Esophagus muscularis mucosa (tissue), 4 donors: ENCODE data around the gene SLC30A2. TPM values are rescaled to one million over a fixed set of nuclear protein-coding genes. Genes with fewer than 3 reads are reported as not detected.

Source experiments
- DNase-seq: peaks from one replicate; pipeline ENCODE4 v3.0.0-alpha.2; 2017; ENCODE audit errors: extremely low spot score
- H3K27ac ChIP-seq, 4 donors: fragments of 200-600 bp; sonication (generic); replicated peaks in 1 of 4; 1 replicate in 3 of 4; 2 replicates in 1 of 4; pipeline ENCODE4 v1.5.1; 2016 to 2019; ENCODE audit warnings: mild to moderate bottlenecking in 1 of 4
- H3K27me3 ChIP-seq, 4 donors: fragments of 200-600 bp; sonication (generic); one replicate each; pipeline versions ENCODE4 v1.5.1 to v1.6.0; 2016 to 2019
- H3K36me3 ChIP-seq, 4 donors: fragments of 200-600 bp; sonication (generic); one replicate each; pipeline ENCODE4 v1.5.1; 2016 to 2019
- H3K4me1 ChIP-seq, 4 donors: fragments of 200-600 bp; sonication (generic); one replicate each; pipeline ENCODE4 v1.5.1; 2016 to 2019
- H3K4me3 ChIP-seq, 4 donors: fragments of 200-600 bp; sonication (generic); 1 replicate in 2 of 4; 2 replicates in 2 of 4; pipeline ENCODE4 v1.5.1; 2016 to 2019; ENCODE audit warnings: mild to moderate bottlenecking in 4 of 4, moderate library complexity in 1 of 4
- H3K9me3 ChIP-seq, 4 donors: fragments of 200-600 bp; sonication (generic); 1 replicate in 3 of 4; 2 replicates in 1 of 4; pipeline ENCODE4 v1.5.1; 2016 to 2019
- EP300 ChIP-seq: sonication (generic); formaldehyde crosslinking; IDR thresholded peaks from one replicate; pipeline ENCODE4 v1.6.1; 2017; ENCODE audit warnings: antibody characterized with exemption
- POLR2A ChIP-seq: fragments of 450-650 bp; IDR thresholded peaks from one replicate; pipeline ENCODE4 v1.6.1; 2017; ENCODE audit warnings: antibody characterized with exemption, moderate library complexity, mild to moderate bottlenecking, low read depth
- POLR2AphosphoS5 ChIP-seq, 2 donors: sonication (generic); formaldehyde crosslinking; IDR thresholded peaks; one replicate each; pipeline ENCODE4 v1.6.1; 2017; ENCODE audit warnings: antibody characterized with exemption in 2 of 2
- WGBS: methylation state at CpG from one replicate; pipeline ENCODE4 v1.1.5; 2018; 5-methylcytosine and 5-hydroxymethylcytosine counted together
- intact Hi-C: fragments of 100-400 bp; cut with DNase I; formaldehyde crosslinking; loops from one replicate; pipeline ENCODE4 v1.15.1; 2023
- total RNA-seq, 4 donors: library from RNA; depleted of rRNA; stranded (reverse); fragments of >200 nt; gene quantifications; one replicate each; pipeline versions ENCODE4 v1.1.0 to v1.2.1, GENCODE V29; 2016
- TF ChIP-seq, protein P1 (sequence below), 3 experiments: fragments of 200-600 bp in 2 of 3; fragments of 450-650 bp in 1 of 3; sonication (generic) in 2 of 3; IDR thresholded peaks; one replicate each; pipeline ENCODE4 v1.5.1; 2017 to 2019; ENCODE audit warnings: antibody characterized with exemption in 3 of 3, mild to moderate bottlenecking in 2 of 3, moderate library complexity in 1 of 3

The SLC30A2 gene
- total RNA-seq, 4 donors from 2014 or later, result 0.17 TPM; not detected in 3

DNA sequence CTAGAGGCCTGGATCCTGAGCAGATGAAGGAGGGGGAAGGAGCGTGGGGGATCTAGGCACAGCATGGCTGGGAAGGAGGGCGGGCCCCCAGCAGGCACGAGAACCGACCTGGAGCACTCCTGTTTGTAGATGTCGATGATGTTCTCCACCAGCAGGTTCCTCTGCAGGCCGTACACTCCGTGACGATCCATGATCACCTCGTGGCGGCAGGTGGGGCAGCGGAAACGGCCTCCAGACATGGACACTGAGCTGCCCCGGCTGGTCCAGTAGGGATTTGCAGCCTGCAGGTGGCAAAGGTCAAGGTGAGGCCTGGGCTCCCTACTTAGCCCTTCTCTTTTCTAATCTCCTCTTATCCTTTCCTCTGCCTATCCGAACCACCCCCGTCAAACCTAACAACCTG is 20.2 kb upstream of the SLC30A2 start:
- no peaks in the 10 kb centered on the region for H3K4me1 ChIP-seq
- intact Hi-C loops, result no loop called here
- no peak overlapping the region for H3K4me3 ChIP-seq
- no peak overlapping the region for H3K27ac ChIP-seq
- peaks cover 0 to 55% (median 0%) of the 10 kb centered on the region in 4 donors for H3K36me3 ChIP-seq
- peaks cover 0 to 36% (median 0%) of the 10 kb centered on the region in 4 donors for H3K27me3 ChIP-seq
- H3K9me3 ChIP-seq, result no peaks in the 10 kb centered on the region
- DNase-seq, result no peak
- TF ChIP-seq, protein P1, sequence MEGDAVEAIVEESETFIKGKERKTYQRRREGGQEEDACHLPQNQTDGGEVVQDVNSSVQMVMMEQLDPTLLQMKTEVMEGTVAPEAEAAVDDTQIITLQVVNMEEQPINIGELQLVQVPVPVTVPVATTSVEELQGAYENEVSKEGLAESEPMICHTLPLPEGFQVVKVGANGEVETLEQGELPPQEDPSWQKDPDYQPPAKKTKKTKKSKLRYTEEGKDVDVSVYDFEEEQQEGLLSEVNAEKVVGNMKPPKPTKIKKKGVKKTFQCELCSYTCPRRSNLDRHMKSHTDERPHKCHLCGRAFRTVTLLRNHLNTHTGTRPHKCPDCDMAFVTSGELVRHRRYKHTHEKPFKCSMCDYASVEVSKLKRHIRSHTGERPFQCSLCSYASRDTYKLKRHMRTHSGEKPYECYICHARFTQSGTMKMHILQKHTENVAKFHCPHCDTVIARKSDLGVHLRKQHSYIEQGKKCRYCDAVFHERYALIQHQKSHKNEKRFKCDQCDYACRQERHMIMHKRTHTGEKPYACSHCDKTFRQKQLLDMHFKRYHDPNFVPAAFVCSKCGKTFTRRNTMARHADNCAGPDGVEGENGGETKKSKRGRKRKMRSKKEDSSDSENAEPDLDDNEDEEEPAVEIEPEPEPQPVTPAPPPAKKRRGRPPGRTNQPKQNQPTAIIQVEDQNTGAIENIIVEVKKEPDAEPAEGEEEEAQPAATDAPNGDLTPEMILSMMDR (IDR thresholded peaks at IDR 0.05), result no peak
- no peak for TF ChIP-seq POLR2AphosphoS5 (IDR thresholded peaks at IDR 0.05)
- TF ChIP-seq EP300, result no peak
- TF ChIP-seq POLR2A, result no peak
- 92% methylated on average over 5 of the region's 15 CpGs for WGBS

DNA sequence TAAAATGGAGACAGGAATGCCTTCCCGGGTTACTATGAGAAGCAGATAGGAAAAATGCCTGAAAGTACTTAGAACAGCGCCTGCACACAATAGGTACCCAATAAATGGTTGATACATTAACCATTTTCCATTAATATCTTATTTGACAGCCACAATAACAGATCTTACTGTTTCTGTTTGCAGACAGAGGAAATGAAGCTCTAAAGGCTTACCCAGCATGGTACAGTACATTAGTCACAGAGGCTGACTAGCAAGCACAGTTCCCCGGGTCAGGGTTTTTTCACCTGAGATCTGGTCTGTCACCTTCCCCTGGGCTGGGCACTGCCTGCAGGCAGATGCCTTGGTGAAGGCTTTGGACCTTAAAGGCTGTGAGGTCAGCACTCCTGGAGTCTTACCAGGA is 18.6 kb upstream of the SLC30A2 start:
- Histone ChIP-seq H3K4me3 (no peak overlapping the region), H3K27ac (no peak overlapping the region), H3K4me1 (no peaks in the 10 kb centered on the region), H3K36me3 (peaks cover 0 to 71% (median 0%) of the 10 kb centered on the region in 4 donors), H3K27me3 (peaks cover 0 to 49% (median 0%) of the 10 kb centered on the region in 4 donors), H3K9me3 (no peaks in the 10 kb centered on the region)
- no peak for TF ChIP-seq EP300
- TF ChIP-seq POLR2AphosphoS5 (IDR thresholded peaks at IDR 0.05), result no peak
- TF ChIP-seq, protein P1 (IDR thresholded peaks at IDR 0.05), result no peak
- TF ChIP-seq POLR2A, result no peak
- no peak for DNase-seq
- intact Hi-C loops, result no loop called here
- WGBS, result 78% methylated on average over 3 of the region's 3 CpGs

DNA sequence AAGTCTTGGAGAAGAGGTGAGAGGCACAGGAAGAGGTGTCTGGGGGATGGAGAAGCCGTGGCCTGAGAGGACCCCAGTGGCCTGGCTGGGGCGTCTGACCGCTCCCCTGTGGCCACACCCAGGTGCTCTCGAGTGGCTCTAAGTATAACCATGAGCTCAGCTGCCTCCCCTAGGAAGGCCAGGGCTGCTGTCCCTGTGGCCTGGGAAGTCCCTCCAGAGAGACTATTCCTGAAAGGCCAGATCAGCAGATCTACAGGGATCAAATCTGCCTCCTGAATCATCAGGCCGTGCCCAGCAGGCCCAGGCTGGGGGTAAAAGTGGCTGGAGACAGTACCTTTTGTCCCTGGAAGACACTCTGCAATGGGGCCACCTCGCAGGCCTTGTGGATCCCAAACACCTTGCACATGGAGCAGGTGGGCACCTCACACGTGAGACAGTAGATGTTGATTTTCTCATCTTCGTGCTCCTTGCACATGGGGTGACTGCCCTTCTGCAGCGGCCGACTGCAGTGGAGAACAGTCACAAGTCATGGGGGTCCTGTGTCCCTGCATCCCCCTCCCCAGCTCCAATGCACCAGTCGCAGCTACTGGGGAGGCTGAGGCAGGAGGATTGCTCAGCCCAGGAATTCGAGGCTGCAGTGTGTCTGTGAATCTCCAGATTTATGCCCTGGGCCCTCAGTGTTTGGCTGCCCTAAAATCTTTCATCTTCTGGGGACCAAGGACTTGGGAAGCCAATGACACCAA is 15.1 kb upstream of the SLC30A2 start:
- 83% methylated on average over 10 of the region's 12 CpGs for WGBS
- H3K27ac ChIP-seq, result no peak overlapping the region
- no peaks in the 10 kb centered on the region for H3K9me3 ChIP-seq
- no peak overlapping the region for H3K4me3 ChIP-seq
- intact Hi-C loops, result no loop called here
- no peaks in the 10 kb centered on the region for H3K4me1 ChIP-seq
- H3K36me3 ChIP-seq, result peaks cover 0 to 100% (median 0%) of the 10 kb centered on the region in 4 donors
- TF ChIP-seq POLR2A (no peak), POLR2AphosphoS5 (IDR thresholded peaks at IDR 0.05) (no peak)
- TF ChIP-seq, protein P1 (IDR thresholded peaks at IDR 0.05), result no peak
- no peak for DNase-seq
- H3K27me3 ChIP-seq, result peaks cover 0 to 27% (median 0%) of the 10 kb centered on the region in 4 donors

DNA sequence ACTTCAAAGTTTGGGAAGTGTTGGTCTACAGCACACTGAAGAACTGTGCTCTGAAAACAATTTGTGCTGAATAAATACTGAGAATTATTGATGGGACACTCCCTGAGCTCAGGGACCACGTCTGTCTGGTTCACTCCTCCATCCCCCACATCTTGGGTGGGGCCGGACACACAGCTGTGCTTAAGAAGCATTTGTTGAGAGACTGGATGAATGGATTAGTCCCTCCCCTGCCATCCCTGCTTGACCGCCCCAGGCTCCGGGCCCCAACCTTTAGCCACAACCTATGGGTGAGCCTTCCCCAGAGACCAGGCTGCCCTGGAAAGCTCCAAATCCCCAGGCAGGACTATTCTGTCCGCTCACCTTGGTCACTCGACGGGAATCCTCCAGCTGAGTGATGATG is 14.0 kb upstream of the SLC30A2 start:
- Histone ChIP-seq H3K9me3 (no peaks in the 10 kb centered on the region), H3K36me3 (peaks cover 0 to 100% (median 0%) of the 10 kb centered on the region in 4 donors), H3K27ac (no peak overlapping the region), H3K4me3 (no peak overlapping the region), H3K27me3 (peaks cover 0 to 33% (median 0%) of the 10 kb centered on the region in 4 donors), H3K4me1 (no peaks in the 10 kb centered on the region)
- TF ChIP-seq POLR2A (no peak), POLR2AphosphoS5 (IDR thresholded peaks at IDR 0.05) (no peak), EP300 (no peak)
- TF ChIP-seq, protein P1 (IDR thresholded peaks at IDR 0.05), result no peak
- WGBS, result 54% methylated on average over 4 of the region's 7 CpGs
- intact Hi-C loops, result no loop called here
- no peak for DNase-seq
